Small intestine (tissue), 4 donors: ENCODE measurements around the gene CHD3. TPM values are rescaled to one million over a fixed set of nuclear protein-coding genes. Genes with fewer than 3 reads are reported as not detected.

Experiments used
- polyA plus RNA-seq, 4 donors: library from polyadenylated mRNA; stranded (reverse) in 3 of 4; unstranded in 1 of 4; fragments of 200-250 nt in 3 of 4; fragments of 120-200 nt in 1 of 4; gene quantifications; one replicate each; pipeline versions ENCODE4 v1.2.1 to v1.2.3, GENCODE V29; 2013
- donor health status: healthy with polysubstance abuse.
- donor health status: Bipolar disorder and iron deficiency.
- donor health status: healthy.

CHD3 gene
- polyA plus RNA-seq, 4 donors = 23.7 to 60.4 (median 36.7) TPM

Other genes with a start within 250 kb of the CHD3 start
- gene ATP1B2, start 237.9 kb upstream of the CHD3 start, polyA plus RNA-seq = 1 to 10 TPM in 2 of 4 donors, not detected in 2; 1.1 to 1.9 TPM
- 10 to 100 TPM in 2 of 4 donors, 1 to 10 TPM in 2; 8.7 to 51.8 (median 26.3) TPM for gene TP53, start 201.3 kb upstream of the CHD3 start, polyA plus RNA-seq
- gene WRAP53, start 200.3 kb upstream of the CHD3 start, polyA plus RNA-seq = 10 to 100 TPM in 3 of 4 donors, 1 to 10 TPM in 1; 7.1 to 17.7 (median 11.2) TPM
- 1 to 10 TPM in 2 of 4 donors, not detected in 2; 1.1 to 2.0 TPM for gene EFNB3, start 183.6 kb upstream of the CHD3 start, polyA plus RNA-seq
- under 1 TPM in 2 of 4 donors, not detected in 2; 0.04 to 0.09 TPM for gene DNAH2, start 171.0 kb upstream of the CHD3 start, polyA plus RNA-seq
- 10 to 100 TPM in 3 of 4 donors, 1 to 10 TPM in 1; 8.4 to 26.1 (median 16.7) TPM for gene KDM6B, start 54.6 kb upstream of the CHD3 start, polyA plus RNA-seq
- gene TMEM88, start 33.7 kb upstream of the CHD3 start, polyA plus RNA-seq = 10 to 100 TPM in 1 of 4 donors, 1 to 10 TPM in 3; 3.8 to 17.5 (median 7.3) TPM
- 100 to 1,000 TPM in 1 of 4 donors, 10 to 100 TPM in 3; 40.1 to 142 (median 73.4) TPM for gene NAA38, start 31.2 kb upstream of the CHD3 start, polyA plus RNA-seq
- gene CYB5D1, start 30.8 kb upstream of the CHD3 start, polyA plus RNA-seq = 10 to 100 TPM in 1 of 4 donors, 1 to 10 TPM in 3; 4.9 to 13.0 (median 6.4) TPM
- 1 to 10 TPM; 1.9 to 3.0 (median 2.5) TPM for gene RNF227, start 27.5 kb downstream of the CHD3 start, polyA plus RNA-seq
- 1 to 10 TPM; 1.3 to 3.9 (median 1.7) TPM for gene KCNAB3, start 41.1 kb downstream of the CHD3 start, polyA plus RNA-seq
- gene TRAPPC1, start 43.2 kb downstream of the CHD3 start, polyA plus RNA-seq = 100 to 1,000 TPM; 103 to 152 (median 118) TPM
- gene CNTROB, start 43.4 kb downstream of the CHD3 start, polyA plus RNA-seq = 10 to 100 TPM; 18.4 to 24.6 (median 24.0) TPM
- under 1 TPM in 1 of 4 donors, not detected in 3; 0.81 TPM for gene GUCY2D, start 113.8 kb downstream of the CHD3 start, polyA plus RNA-seq
- 1 to 10 TPM in 2 of 4 donors, under 1 TPM in 2; 0.31 to 2.0 (median 1.2) TPM for gene ALOX15B, start 150.3 kb downstream of the CHD3 start, polyA plus RNA-seq
- 1 to 10 TPM in 1 of 4 donors, under 1 TPM in 3; 0.45 to 3.0 (median 0.73) TPM for gene ALOX12B, start 198.9 kb downstream of the CHD3 start, polyA plus RNA-seq
- 1 to 10 TPM in 1 of 4 donors, under 1 TPM in 1, not detected in 2; 0.13 to 1.6 TPM for gene ALOXE3, start 229.7 kb downstream of the CHD3 start, polyA plus RNA-seq
- gene HES7, start 235.3 kb downstream of the CHD3 start, polyA plus RNA-seq = under 1 TPM in 1 of 4 donors, not detected in 3; 0.06 TPM